DMS114 treated with DMSO at 0.1 percent for 48 hours (cell line): ENCODE results near the gene ZCCHC24.

Experiments used
- DNase-seq: peaks from one replicate; lab custom pipeline; 2025; ENCODE audit not compliant: unreplicated experiment; lab: John Stamatoyannopoulos, UW

The ZCCHC24 gene

DNA sequence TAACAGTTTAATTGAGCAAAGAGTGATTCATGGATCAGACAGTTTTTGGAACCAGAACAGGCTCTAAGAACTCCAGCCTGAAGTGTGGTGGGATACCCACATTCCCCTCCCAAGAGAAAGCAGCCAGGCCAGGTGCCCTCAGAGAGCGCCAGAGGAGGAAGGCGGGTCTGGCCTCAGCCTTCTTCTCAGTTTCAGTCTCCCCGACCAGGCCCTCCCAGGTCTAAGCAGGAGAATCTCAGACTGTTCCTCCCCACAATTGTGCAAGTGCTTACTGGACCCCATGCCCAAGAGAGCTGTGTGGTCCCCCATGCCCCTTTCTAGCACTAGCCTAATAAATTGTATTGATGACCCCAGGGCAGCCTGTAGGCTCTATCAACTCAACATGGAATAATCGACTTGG lies 72.6 kb downstream of the ZCCHC24 start:
- DNase-seq, result no peak

DNA sequence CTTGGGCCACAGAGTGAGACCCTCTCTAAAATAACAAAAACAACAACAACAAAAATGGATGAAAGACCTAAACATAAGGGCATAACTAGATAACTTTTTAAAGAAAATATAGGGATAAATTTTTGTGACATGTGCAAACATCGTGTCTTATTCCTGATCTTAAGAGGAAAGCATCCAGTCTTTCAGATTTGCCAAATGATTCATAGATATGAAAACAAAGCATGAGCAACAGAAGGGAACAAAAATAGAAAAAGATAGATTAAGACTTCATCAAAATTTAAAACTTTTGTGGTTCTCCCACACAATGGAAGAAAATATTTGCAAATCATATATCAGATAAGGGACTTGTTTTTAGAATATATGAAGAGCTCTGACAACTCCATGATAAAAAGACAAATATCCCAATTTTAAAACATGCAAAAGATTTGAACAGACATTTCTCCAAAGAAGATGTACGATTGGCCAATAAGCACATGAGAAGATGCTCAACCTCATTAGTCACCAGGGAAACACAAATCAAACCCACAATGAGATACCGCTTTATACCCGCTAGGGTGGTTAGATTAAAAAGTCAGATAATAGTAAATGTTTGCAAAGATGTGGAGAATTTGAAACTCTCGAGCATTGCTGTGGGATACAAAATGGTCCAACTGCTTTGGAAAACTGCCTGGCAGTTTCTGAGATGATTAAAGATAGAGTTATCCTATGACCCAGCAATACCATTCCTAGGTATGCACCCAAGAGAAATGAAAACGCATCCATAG lies 77.8 kb downstream of the ZCCHC24 start:
- DNase-seq, result no peak

DNA sequence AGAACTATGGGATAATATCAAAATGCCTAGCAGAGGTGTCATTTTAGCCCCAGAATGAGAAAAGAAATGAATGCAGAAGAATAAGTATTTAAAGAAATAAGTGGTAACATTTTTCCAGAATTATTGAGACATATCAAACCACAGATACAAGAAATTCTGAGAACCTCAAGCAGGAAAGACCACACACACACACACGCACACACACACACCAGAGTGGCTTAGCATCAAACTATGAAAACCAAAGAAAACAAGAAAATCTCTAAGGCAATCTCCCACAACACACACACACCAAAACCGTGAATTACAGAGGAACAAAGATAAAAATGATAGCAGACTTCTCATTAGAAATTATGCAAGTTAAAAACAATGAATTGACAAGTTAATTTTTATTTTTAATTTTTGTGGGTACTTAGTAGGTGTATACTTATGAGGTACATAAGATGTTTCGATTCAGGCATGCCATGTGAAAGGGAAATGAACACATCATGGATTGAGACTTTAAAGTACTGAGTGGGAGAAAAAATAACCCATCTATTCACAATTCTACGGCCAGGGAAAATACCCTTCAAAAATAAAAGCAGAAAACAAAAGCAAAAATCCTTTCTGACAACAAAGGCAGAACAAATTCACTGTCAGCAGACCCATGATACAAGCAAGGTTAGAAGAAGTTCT lies 83.6 kb downstream of the ZCCHC24 start:
- no peak for DNase-seq

DNA sequence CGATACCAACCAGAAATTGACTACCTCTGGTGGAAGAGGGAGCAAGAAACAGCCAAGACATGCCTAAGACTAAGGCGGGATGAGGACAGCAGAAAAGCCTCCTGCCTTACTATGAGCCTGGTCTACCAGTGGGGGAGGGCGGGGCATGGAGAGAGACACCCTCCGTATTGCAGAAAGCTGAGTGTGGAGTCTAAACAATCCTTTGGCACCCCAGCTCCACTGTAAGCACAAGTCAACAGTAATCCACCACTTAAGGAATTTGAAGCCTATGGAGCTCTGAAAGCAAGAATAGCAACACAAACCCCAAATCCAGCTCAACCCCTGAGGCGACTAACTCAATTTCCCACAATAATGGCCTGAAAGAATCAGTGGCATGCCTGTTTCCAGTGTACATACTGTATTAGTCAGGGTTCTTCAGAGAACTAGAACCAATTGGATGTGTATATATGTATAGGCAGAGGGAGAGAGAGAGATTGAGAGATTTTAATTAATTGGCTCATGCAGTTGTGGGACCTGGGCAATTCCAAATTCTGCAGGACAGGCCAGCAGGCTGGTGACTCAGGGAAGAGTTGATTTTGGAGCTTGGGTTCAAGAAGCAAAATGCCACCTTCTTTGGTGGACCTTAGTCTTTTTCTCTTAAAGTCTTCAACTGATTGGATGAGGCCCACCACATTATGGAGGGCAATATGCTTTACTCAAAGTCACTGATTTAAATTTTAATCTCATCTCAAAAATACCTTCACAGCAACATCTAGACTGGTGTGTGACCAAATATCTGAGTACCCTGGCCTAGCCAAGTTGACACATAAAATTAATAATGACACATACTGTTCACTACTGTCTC lies 84.7 kb downstream of the ZCCHC24 start:
- DNase-seq, result no peak

DNA sequence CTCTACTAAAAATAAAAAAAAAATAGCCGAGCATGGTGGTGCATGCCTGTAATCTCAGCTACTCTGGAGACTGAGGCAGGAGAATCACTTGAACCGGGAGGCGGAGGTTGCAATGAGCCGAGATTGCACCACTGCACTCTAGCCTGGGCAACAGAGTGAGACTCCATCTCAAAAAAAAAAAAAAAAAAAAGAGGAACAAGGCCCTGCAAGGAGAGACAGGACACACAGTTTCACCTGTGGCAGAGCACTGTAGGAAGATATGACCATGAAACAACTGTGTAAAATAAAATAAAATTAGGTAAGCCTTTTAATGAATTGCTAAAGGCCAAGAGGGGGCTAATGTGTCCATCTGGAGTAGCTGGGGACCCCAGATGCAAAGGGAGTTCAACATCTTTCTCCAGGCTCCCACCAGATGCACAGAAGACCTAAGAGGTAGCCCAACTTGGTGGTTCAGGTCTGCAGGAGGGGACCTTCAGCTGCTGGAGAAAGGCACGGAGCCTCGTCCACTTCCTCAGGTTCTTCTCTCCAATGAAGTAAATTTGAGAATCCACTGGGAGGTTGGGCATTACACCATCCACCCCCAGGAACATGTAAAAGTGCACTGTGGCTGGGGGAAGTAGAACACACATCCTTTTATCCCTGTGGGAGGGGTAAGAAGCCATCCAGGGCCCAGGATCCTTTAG lies 85.5 kb downstream of the ZCCHC24 start:
- DNase-seq, result no peak

DNA sequence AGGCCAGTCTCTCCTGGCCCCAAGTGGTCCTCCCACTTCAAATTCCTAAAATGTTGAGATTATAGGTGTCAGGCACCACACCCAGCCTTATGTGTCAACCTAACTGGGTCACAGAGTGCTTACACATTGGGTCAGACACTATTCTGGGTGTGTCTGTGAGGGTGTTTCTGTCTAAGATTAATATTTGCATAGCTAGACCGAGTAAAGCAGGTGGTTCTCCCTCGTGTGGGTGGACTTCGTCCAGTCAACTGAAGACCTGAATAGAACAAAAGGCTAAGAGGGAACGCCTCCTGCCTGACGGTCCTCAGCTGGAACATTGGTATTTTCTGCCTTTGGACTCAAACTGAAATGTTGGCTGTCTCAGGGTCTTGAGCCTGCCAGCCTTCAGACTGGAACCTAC lies 86.6 kb downstream of the ZCCHC24 start:
- no peak for DNase-seq

DNA sequence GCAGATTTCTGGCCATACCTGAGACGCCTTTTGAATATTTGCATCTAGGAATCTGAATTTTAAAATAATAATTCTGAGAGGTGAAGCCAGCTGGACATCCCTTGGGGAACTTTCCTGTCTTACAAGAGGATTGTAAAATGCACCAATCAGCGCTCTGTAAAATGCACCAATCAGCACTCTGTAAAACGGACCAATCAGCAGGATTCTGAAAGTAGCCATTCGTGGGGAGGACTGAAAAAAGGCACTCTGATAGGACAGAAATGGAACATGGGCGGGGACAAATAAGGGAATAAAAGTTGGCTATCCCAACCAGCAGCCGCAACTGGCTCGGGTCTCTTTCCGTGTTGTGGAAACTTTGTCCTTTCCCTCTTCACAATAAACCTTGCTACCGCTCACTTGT lies 88.2 kb downstream of the ZCCHC24 start:
- DNase-seq, result no peak

DNA sequence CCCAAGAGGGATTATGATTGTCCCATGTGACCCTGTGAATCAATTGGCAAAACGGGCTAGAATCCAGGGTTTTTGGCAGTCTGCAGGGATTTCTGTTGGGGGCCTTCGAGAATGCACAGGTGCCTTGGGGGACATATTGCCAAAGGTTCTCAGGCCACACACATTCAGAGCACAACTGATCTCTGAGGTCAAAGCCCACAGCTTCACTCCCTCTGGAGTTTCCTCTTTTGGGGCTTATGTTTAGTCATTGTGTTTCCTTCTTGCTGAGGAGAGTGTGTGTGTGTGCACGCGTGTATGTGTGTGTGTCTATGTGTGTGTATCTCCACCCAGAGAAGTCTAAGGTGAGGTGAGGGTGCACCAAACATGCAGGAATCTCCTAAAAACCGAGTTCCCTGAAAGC lies 89.3 kb downstream of the ZCCHC24 start:
- DNase-seq, result no peak

DNA sequence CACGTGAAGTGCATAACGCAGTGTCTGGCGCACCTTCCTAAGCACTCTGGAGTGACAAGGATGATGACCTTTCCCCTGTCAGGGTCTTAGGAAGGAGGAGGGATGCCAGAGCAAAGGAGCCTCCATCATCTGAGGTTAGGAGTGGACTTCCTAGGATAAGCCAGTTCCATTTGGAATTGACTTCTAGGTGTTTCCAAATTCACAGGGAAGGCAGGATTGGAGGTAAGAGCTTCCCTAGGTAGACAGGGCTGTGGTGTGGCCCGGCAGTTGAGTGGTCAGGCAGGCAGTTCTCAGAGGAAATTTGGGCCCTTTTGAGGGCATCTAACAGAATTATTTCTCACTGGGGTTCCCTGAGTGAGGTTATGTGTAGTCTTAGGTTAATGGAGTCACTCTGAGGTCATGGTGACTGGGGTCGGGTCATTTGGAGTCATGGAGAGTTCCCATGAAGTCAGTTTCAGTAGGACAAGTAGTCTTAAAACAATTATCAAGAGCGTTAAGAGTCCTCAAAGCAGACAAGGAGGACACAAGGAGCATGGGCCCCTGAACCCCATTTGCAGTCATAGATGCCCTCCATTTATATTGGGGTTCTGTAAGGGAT lies 89.9 kb downstream of the ZCCHC24 start:
- DNase-seq, result no peak

DNA sequence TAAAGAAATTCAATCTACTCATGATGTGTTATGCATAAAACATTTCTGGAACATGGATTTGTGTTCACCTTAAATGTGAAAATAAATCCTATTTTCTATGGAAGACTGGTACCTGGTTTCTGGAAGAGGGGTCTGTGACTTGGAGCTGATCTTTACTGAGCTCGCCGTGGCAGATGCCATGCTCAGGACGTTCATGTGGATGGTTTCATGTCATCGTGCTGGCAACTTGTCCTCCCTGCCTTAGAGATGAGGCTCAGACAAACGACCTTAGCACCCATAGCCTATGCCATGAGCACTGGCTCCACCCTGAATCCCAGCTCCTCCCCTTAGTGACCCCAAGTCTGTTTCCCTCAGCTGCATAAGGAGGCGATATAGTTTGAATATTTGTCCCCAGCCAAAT lies 90.8 kb downstream of the ZCCHC24 start:
- no peak for DNase-seq

DNA sequence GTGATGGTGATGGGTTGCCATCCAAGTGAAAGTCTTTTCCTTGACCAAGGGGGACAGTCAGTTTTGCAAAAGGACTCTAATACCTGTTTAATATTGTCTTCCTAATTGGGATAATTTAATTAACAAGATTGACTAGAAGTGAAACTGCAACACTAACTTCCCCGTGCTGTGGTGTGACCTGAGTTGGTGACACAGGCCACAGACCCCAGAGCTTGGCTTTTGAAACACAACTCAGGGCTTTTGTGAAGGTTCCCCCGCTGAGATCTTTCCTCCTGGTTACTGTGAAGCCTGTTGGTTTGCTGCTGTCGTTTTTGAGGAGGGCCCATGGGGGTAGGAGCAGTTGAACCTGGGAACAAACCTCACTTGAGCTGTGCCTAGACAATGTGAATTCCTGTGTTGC lies 91.3 kb downstream of the ZCCHC24 start:
- DNase-seq, result no peak

DNA sequence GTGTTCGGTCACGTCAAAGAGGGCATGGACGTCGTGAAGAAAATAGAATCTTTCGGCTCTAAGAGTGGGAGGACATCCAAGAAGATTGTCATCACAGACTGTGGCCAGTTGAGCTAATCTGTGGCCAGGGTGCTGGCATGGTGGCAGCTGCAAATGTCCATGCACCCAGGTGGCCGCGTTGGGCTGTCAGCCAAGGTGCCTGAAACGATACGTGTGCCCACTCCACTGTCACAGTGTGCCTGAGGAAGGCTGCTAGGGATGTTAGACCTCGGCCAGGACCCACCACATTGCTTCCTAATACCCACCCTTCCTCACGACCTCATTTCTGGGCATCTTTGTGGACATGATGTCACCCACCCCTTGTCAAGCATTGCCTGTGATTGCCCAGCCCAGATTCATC lies 91.7 kb downstream of the ZCCHC24 start:
- DNase-seq, result no peak

DNA sequence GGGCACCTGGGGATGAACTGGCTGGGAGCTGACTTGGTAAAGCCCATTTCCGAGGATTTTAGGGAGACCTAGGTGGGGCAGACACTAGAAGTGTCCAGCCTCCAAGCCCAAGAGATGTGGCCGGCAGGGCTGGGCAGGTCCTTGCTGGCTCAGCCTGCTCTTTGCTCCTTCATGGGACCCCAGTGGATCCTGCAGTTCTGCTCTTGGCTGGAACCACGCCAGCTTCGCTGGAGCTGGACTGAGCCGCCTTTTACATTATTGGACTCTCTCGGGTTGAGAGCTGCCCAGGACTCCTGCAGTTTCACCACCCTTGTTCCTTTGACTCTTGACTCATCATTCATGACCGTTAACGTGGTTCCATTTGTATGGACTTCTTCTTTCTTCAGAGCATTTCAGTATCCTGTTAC lies 92.4 kb downstream of the ZCCHC24 start:
- no peak for DNase-seq

DNA sequence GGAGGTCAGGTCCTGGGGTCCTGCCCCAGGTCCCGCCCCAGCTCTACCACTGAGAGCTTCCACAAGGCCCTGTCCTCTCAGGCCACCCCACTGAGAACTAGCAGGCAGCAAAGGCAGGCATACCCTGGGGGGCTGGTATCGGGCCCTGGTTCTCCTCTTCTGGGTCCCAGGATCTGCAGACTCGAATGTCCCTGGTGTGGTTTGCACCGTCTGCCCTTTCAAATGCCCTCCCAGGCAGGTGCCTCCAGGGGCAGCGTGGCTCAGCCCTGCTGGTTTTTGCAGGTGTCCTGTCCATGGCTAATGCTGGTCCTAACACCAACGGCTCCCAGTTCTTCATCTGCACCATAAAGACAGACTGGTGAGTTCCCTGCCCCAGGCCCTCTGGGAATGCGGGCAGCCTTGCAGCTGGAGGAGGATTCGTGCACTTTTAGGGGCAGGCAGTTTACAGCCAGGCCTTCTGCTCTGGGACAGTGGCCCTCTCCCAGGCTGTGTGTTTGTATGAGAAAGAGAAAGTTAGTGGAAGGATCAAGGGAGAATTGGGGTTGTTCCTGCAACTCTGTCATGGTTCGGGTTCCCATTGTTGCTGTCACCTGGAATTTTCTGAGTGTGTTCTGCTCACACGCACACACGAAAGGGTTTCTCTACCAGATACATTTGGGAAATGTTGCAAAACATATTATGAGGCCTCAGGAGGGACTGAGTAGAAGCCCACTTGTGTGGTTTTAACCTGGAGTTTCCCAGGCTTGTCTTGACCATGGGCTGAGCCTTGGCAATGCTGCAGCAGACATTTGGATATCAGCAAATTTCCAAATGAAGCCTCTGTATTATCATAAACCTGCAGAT lies 93.2 kb downstream of the ZCCHC24 start:
- no peak for DNase-seq

DNA sequence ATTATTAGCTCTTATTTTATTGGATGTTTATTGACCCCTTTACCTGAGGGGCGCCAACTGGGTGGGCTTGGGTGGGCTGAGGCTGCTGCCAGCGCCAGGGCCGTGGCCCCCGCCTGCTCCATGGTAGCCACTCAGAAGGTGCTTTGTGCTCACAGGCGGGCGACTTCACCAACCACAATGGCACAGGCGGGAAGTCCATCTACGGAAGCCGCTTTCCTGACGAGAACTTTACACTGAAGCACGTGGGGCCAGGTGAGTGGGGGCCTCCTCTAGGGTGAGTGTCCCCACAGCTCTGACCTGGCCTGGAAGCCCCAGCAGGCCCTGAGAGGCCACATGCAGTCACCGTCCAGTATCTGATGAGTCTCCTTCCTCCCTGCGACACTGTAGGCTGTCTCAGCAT lies 94.1 kb downstream of the ZCCHC24 start:
- no peak for DNase-seq

DNA sequence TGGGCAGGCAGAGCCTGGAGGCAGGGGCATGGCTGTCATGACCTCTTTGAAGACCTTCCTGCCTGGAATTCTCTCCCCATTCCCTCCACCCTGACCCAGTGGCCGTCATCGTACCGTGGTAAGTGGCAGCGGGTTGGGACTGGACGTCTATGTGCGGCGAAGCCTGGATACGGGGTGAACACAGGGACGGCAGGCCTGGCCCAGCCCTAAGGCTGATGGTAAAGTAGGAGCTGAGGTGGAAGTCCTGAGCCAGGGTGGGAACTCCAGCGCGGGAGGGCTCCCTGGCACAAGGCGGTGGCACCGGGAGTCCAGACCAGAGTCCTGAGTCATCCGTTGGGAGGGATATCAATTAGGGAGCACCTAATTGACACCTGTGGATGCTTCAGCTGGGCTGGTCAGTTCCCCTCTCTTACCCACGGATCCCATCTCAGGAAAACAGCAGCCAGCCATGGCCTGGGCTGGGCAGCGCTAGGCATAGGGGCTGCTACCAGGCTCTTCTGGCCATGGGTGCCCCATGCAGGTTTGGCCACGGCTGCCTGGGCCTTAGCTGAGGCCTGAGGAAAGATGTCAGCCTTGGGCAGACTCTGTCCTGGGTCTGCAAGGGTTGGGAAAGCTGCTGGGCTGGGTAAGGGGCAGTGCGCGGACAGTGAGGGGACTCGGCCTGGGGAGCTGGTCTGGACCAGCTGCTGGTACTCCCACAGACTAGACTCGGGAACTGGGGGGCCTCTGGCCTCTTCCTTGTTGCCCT lies 94.8 kb downstream of the ZCCHC24 start:
- no peak for DNase-seq

DNA sequence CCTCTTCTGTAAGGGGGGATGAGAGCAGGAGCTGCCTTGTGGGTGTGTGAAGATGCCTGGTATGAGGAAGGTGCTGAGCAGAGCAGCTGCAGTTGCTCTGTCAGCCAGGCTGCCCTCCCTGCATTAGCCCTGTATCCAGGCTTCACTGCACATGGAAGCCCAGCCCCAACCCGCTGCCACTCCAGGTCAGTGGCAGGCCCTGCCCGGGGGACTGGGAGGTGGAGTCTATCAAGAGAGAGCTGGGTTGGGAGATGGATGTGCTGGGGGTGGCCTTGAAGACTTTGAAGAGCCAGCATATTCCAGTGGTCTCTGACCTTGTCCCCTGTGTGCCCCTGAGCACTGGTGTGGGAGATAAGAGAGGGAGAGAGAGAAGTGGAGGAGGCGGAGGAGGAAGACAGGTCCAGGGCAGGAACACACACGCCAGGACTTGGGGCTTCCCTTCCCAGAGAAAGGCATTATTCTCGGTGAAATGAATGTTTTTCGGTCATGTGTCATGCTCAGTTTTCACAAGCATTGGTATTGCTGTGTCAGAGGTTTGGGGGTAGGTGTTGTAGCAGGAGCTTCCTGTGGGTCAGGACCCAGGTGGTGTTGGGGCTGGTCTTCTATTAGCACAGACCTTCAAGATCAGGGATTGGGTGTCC lies 95.5 kb downstream of the ZCCHC24 start:
- no peak for DNase-seq

DNA sequence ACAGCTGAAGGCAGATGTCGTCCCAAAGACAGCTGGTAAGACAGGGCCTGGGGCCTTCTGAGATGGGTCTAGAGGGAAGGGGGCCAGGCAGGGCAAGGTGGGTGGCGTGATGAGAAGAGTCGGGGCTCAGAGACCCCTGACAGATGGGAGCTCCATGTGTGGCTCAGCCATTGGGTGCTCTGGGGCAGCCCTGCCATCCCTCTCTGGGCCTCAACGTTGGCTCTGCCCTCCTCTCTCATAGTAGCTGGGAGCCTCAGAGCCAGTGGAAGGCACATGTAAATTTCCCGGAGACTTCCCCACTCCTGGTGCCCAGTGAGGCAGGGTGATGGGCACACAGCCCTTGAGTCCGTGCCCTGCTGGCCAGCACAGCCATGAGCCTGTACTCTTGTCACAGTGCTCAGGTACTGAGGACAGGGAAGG lies 96.3 kb downstream of the ZCCHC24 start:
- DNase-seq, result no peak

DNA sequence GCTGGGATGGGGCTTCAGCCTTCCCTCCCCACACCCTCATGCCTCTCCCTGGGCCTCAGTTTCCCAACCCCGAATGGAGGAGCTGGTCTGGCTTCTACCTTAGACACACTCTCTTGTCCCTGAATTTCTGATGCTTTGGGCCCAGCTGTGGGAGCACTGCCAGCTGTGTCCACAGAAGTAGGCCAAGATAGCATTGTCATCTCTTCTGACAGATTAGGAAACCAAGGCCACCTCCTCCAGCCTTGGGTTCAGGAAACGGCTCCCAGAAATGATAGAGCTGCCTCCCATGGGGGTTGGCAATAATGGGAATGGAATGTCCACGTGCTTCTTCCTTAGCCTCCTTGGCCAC lies 96.8 kb downstream of the ZCCHC24 start:
- no peak for DNase-seq
